CD4-positive, CD25-positive, alpha-beta regulatory T cell (primary cell): Measurements from ENCODE around the gene SLC9A7. TPM values are rescaled to one million over a fixed set of nuclear protein-coding genes. Genes with fewer than 3 reads are reported as not detected.

Experiments
- ATAC-seq, 2 donors: fragments of 150-1000 bp; cut with Tn5 transposase; one replicate each; pipeline ENCODE4 v1.10.0; 2021; ENCODE audit warnings: low read depth in 2 of 2, moderate number of reproducible peaks in 2 of 2, moderate library complexity in 1 of 2
- DNase-seq, 3 donors: peaks; one replicate each; pipeline versions ENCODE4 v3.0.0 to v3.0.0-alpha.2; 2012 to 2022; ENCODE audit warnings: mixed read lengths in 1 of 3
- H3K27ac ChIP-seq: one replicate; pipeline ENCODE4 v1.7.0; 2013; ENCODE audit warnings: mild to moderate bottlenecking, low read length; ENCODE audit not compliant: insufficient read depth, poor library complexity, severe bottlenecking
- H3K27me3 ChIP-seq: one replicate; pipeline ENCODE4 v1.7.0; 2013; ENCODE audit warnings: low read length; ENCODE audit not compliant: control insufficient read depth, insufficient read depth
- H3K36me3 ChIP-seq: one replicate; pipeline ENCODE4 v1.7.0; 2013; ENCODE audit warnings: mild to moderate bottlenecking, low read length, moderate library complexity; ENCODE audit not compliant: control insufficient read depth, insufficient read depth
- H3K4me1 ChIP-seq: 2 replicates; pipeline ENCODE4 v1.7.0; 2013; ENCODE audit warnings: mild to moderate bottlenecking, low read length; ENCODE audit not compliant: insufficient read depth, control insufficient read depth, poor library complexity, severe bottlenecking
- H3K4me3 ChIP-seq: one replicate; pipeline ENCODE4 v1.7.0; 2013; ENCODE audit warnings: low read depth, mild to moderate bottlenecking, low read length, moderate library complexity
- H3K9me3 ChIP-seq, 2 experiments: 1 replicate in 1 of 2; 2 replicates in 1 of 2; pipeline ENCODE4 v1.7.0; 2013; ENCODE audit warnings: low read length in 2 of 2, mild to moderate bottlenecking in 1 of 2, moderate library complexity in 1 of 2; ENCODE audit not compliant: control insufficient read depth in 2 of 2
- H3K27ac Mint-ChIP-seq, 3 donors: one replicate each; pipeline ENCODE4 v1.8.0; 2020 to 2022; ENCODE audit warnings: mild to moderate bottlenecking in 3 of 3, mixed read lengths in 3 of 3, moderate library complexity in 2 of 3
- H3K27me3 Mint-ChIP-seq: one replicate; pipeline ENCODE4 v1.8.0; 2022; ENCODE audit warnings: mild to moderate bottlenecking, mixed read lengths
- H3K36me3 Mint-ChIP-seq: one replicate; pipeline ENCODE4 v1.8.0; 2020; ENCODE audit warnings: mixed read lengths
- H3K4me1 Mint-ChIP-seq, 4 donors: one replicate each; pipeline ENCODE4 v1.8.0; 2020 to 2022; ENCODE audit warnings: mixed read lengths in 4 of 4, mild to moderate bottlenecking in 1 of 4
- H3K4me3 Mint-ChIP-seq, 4 donors: one replicate each; pipeline ENCODE4 v1.8.0; 2020 to 2022; ENCODE audit warnings: mild to moderate bottlenecking in 4 of 4, mixed read lengths in 4 of 4, moderate library complexity in 3 of 4
- H3K9me3 Mint-ChIP-seq, 7 donors: one replicate each; pipeline ENCODE4 v1.8.0; 2020 to 2022; ENCODE audit warnings: mixed read lengths in 7 of 7, mild to moderate bottlenecking in 3 of 7, moderate library complexity in 2 of 7
- polyA plus RNA-seq, 4 donors: library from polyadenylated mRNA; unstranded; fragments of 300-500 nt; fragmentation: Illumina TruSeq; gene quantifications; one replicate each; pipeline ENCODE4 v1.2.3, GENCODE V29; 2021
- total RNA-seq: library from RNA; stranded (reverse); gene quantifications from one replicate; pipeline ENCODE4 v1.2.3, GENCODE V29; 2022

Gene SLC9A7
- total and polyA plus RNA-seq, 5 donors from 2014 or later, result 3.6 to 6.4 (median 4.2) TPM

GRCh38 chrX:46551494-46552128 is 207.3 kb downstream of the SLC9A7 start:
- Mint-ChIP-seq H3K4me3 (no peak overlapping the region), H3K9me3 (peaks cover 0 to 1% (median 0%) of the 10 kb centered on the region in 7 donors), H3K27ac (no peak overlapping the region), H3K4me1 (peaks cover 5 to 16% (median 10%) of the 10 kb centered on the region in 4 donors), H3K36me3 (no peaks in the 10 kb centered on the region), H3K27me3 (no peaks in the 10 kb centered on the region)
- Histone ChIP-seq H3K27ac (no peak overlapping the region), H3K4me3 (no peak overlapping the region), H3K27me3 (no peaks in the 10 kb centered on the region), H3K4me1 (peaks cover 2% of the 10 kb centered on the region), H3K9me3 (no peaks in the 10 kb centered on the region), H3K36me3 (no peaks in the 10 kb centered on the region)
- DNase-seq (no peak), ATAC-seq (no peak)

- Mint-ChIP-seq H3K27ac (peak overlapping the region in 1 of 3 donors; percentile 32), H3K27me3 (peaks cover 4% of the 10 kb centered on the region), H3K36me3 (no peaks in the 10 kb centered on the region), H3K9me3 (peaks cover 0 to 1% (median 0%) of the 10 kb centered on the region in 7 donors), H3K4me1 (peaks cover 5 to 30% (median 17%) of the 10 kb centered on the region in 4 donors), H3K4me3 (no peak overlapping the region)
- Histone ChIP-seq H3K36me3 (no peaks in the 10 kb centered on the region), H3K9me3 (no peaks in the 10 kb centered on the region), H3K4me3 (no peak overlapping the region), H3K27ac (no peak overlapping the region), H3K4me1 (peaks cover 11% of the 10 kb centered on the region), H3K27me3 (no peaks in the 10 kb centered on the region)
- DNase-seq (no peak), ATAC-seq (no peak)
Measured at GRCh38 chrX:46549914-46550313, 209.0 kb downstream of the SLC9A7 start.

Other genes starting within 250 kb of the SLC9A7 start
- 3.6 TPM for gene ZNF674, start 213.7 kb downstream of the SLC9A7 start, total RNA-seq
- 1 to 10 TPM in 3 of 4 donors, under 1 TPM in 1; 0.57 to 3.2 (median 2.4) TPM for gene ZNF674, start 213.7 kb downstream of the SLC9A7 start, polyA plus RNA-seq
- gene CHST7, start 185.4 kb downstream of the SLC9A7 start, total RNA-seq, result 19.5 TPM
- 10 to 100 TPM; 34.6 to 41.0 (median 37.8) TPM for gene CHST7, start 185.4 kb downstream of the SLC9A7 start, polyA plus RNA-seq
- 7.2 TPM for gene RP2, start 77.9 kb upstream of the SLC9A7 start, total RNA-seq
- 1 to 10 TPM; 3.6 to 5.6 (median 5.0) TPM for gene RP2, start 77.9 kb upstream of the SLC9A7 start, polyA plus RNA-seq
- gene JADE3, start 153.3 kb upstream of the SLC9A7 start, total RNA-seq, result 0.44 TPM
- not detected for gene JADE3, start 153.3 kb upstream of the SLC9A7 start, polyA plus RNA-seq